Endothelial cell of umbilical vein (primary cell): Measurements from ENCODE around the gene SH3RF1.

Experiments
- CTCF ChIP-seq, 2 donors: IDR thresholded peaks; 1 replicate in 1 of 2; 2 replicates in 1 of 2; pipeline ENCODE4 v1.5.1; 2011; ENCODE audit warnings: low read length in 2 of 2, mild to moderate bottlenecking in 2 of 2, moderate library complexity in 2 of 2, control low read depth in 1 of 2, inconsistent platforms in 1 of 2, low read depth in 1 of 2; ENCODE audit not compliant: insufficient read depth in 1 of 2; ENCODE audit errors: extremely low read depth in 1 of 2
- FOS ChIP-seq: IDR thresholded peaks from 2 replicates; pipeline ENCODE4 v1.6.1; 2011; ENCODE audit warnings: mild to moderate bottlenecking, low read length, moderate library complexity, borderline replicate concordance; ENCODE audit not compliant: insufficient read depth

- TF ChIP-seq CTCF (IDR thresholded peaks at IDR 0.05; ENCODE audit: extremely low read depth in 1 of 2, insufficient read depth in 1 of 2, low read depth in 1 of 2, low read length in 2 of 2) = no peak
- no peak for TF ChIP-seq FOS
These were observed 22.1 kb downstream of the SH3RF1 start for GRCh38 chr4:169248645-169249044.
